Suppressor macrophage treated with lipopolysaccharide for 4 hours (primary cell): Measurements from ENCODE around the gene TPK1.
A peak's percentile ranks its signal among the peaks of the same experiment; 100 is the strongest.
"Not testable (repeated sequence)": the region's sequence is repeated elsewhere in the genome, so short reads cannot be mapped to it uniquely, and the experiment has no call there.

Experiments used
- DNase-seq: peaks from one replicate; pipeline ENCODE4 v3.0.0-alpha.2; 2020

TPK1 gene

GRCh38 chr7:144606261-144606660 is 229.6 kb downstream of the TPK1 start:
- no peak for DNase-seq

GRCh38 chr7:144596953-144597352 is 238.9 kb downstream of the TPK1 start:
- DNase-seq = no peak

- DNase-seq = no peak
Observed at GRCh38 chr7:144594580-144594979, 241.3 kb downstream of the TPK1 start.

- no peak for DNase-seq
Observed at GRCh38 chr7:144588559-144589051, 247.2 kb downstream of the TPK1 start.

- no peak for DNase-seq
Observed at GRCh38 chr7:144587701-144588100, 248.2 kb downstream of the TPK1 start.

- no peak for DNase-seq
Observed at GRCh38 chr7:144584726-144585125, 251.1 kb downstream of the TPK1 start.

GRCh38 chr7:144579687-144580086 is 256.2 kb downstream of the TPK1 start:
- no peak for DNase-seq

GRCh38 chr7:144575456-144575855 is 260.4 kb downstream of the TPK1 start:
- DNase-seq = peak; percentile 27

GRCh38 chr7:144574753-144575152 is 261.1 kb downstream of the TPK1 start:
- DNase-seq = not testable (repeated sequence)

- no peak for DNase-seq
Observed at GRCh38 chr7:144568233-144568632, 267.6 kb downstream of the TPK1 start.

GRCh38 chr7:144565586-144565985 is 270.3 kb downstream of the TPK1 start:
- DNase-seq = no peak

GRCh38 chr7:144549861-144550260 is 286.0 kb downstream of the TPK1 start:
- no peak for DNase-seq

GRCh38 chr7:144548556-144548955 is 287.3 kb downstream of the TPK1 start:
- DNase-seq = no peak

GRCh38 chr7:144547888-144548287 is 288.0 kb downstream of the TPK1 start:
- DNase-seq = no peak

GRCh38 chr7:144546782-144547181 is 289.1 kb downstream of the TPK1 start:
- no peak for DNase-seq

GRCh38 chr7:144545330-144545729 is 290.5 kb downstream of the TPK1 start:
- DNase-seq = no peak

GRCh38 chr7:144534655-144535395 is 301.0 kb downstream of the TPK1 start:
- DNase-seq = no peak

- no peak for DNase-seq
Observed at GRCh38 chr7:144534196-144534595, 301.7 kb downstream of the TPK1 start.

- no peak for DNase-seq
Observed at GRCh38 chr7:144531181-144531580, 304.7 kb downstream of the TPK1 start.

GRCh38 chr7:144529269-144529926 is 306.5 kb downstream of the TPK1 start:
- DNase-seq = no peak

GRCh38 chr7:144528536-144529045 is 307.3 kb downstream of the TPK1 start:
- DNase-seq = no peak

GRCh38 chr7:144527051-144527471 is 308.8 kb downstream of the TPK1 start:
- no peak for DNase-seq

GRCh38 chr7:144525956-144526355 is 309.9 kb downstream of the TPK1 start:
- DNase-seq = no peak

GRCh38 chr7:144524271-144524670 is 311.6 kb downstream of the TPK1 start:
- no peak for DNase-seq
